Type B pancreatic cell (in vitro differentiated cells): ENCODE data around the gene SMAD6. TPM values are rescaled to one million over a fixed set of nuclear protein-coding genes. Genes with fewer than 3 reads are reported as not detected.

ENCODE experiments used
- DNase-seq: peaks from one replicate; pipeline ENCODE4 v3.0.0; 2021; ENCODE audit warnings: mixed read lengths; ENCODE audit not compliant: unreplicated experiment; ENCODE audit errors: extremely low spot score
- H3K27ac Mint-ChIP-seq: 2 replicates; pipeline ENCODE4 v1.8.0; 2021; ENCODE audit warnings: mild to moderate bottlenecking, mixed read lengths
- H3K27me3 Mint-ChIP-seq: 2 replicates; pipeline ENCODE4 v1.8.0; 2021; ENCODE audit warnings: mixed read lengths
- H3K36me3 Mint-ChIP-seq: 2 replicates; pipeline ENCODE4 v1.8.0; 2021; ENCODE audit warnings: mixed read lengths
- H3K4me1 Mint-ChIP-seq: one replicate; pipeline ENCODE4 v1.8.0; 2021; ENCODE audit warnings: mixed read lengths; ENCODE audit not compliant: unreplicated experiment
- H3K4me3 Mint-ChIP-seq: 2 replicates; pipeline ENCODE4 v1.8.0; 2021; ENCODE audit warnings: mild to moderate bottlenecking, mixed read lengths
- H3K9me3 Mint-ChIP-seq: 2 replicates; pipeline ENCODE4 v1.8.0; 2021; ENCODE audit warnings: mixed read lengths
- CTCF ChIP-seq: fragments of 200-600 bp; sonication (generic); conservative IDR thresholded peaks from 2 replicates; pipeline ENCODE4 v1.5.0; 2021; ENCODE audit warnings: antibody characterized with exemption, mild to moderate bottlenecking
- total RNA-seq: library from RNA; stranded (reverse); gene quantifications from 2 replicates; pipeline ENCODE4 v1.2.1, GENCODE V29; 2021; ENCODE audit warnings: low replicate concordance

SMAD6 gene
- total RNA-seq, 1 donor from 2014 or later: 31.7 TPM

- Mint-ChIP-seq H3K36me3 (no peaks in the 10 kb centered on the region), H3K27me3 (no peaks in the 10 kb centered on the region), H3K27ac (peak overlapping the region; percentile 31), H3K4me1 (peaks cover 25% of the 10 kb centered on the region), H3K9me3 (no peaks in the 10 kb centered on the region), H3K4me3 (no peak overlapping the region)
- DNase-seq: no peak
- peak; percentile 61 for TF ChIP-seq CTCF
Measured at GRCh38 chr15:66789029-66790025, 87.3 kb downstream of the SMAD6 start.

GRCh38 chr15:66795851-66796250, 93.8 kb downstream of the SMAD6 start:
- TF ChIP-seq CTCF: no peak
- Mint-ChIP-seq H3K27ac (peak overlapping the region; percentile 52), H3K27me3 (no peaks in the 10 kb centered on the region), H3K9me3 (peaks cover 6% of the 10 kb centered on the region), H3K4me3 (no peak overlapping the region), H3K36me3 (no peaks in the 10 kb centered on the region), H3K4me1 (peaks cover 11% of the 10 kb centered on the region)
- DNase-seq: no peak

GRCh38 chr15:66796343-66796742, 94.3 kb downstream of the SMAD6 start:
- no peak for TF ChIP-seq CTCF
- H3K4me3 Mint-ChIP-seq: no peak overlapping the region
- peaks cover 6% of the 10 kb centered on the region for H3K9me3 Mint-ChIP-seq
- no peaks in the 10 kb centered on the region for H3K36me3 Mint-ChIP-seq
- DNase-seq: no peak
- H3K4me1 Mint-ChIP-seq: peaks cover 14% of the 10 kb centered on the region
- H3K27ac Mint-ChIP-seq: peak overlapping the region; percentile 52
- H3K27me3 Mint-ChIP-seq: no peaks in the 10 kb centered on the region

GRCh38 chr15:66797921-66798320, 95.9 kb downstream of the SMAD6 start:
- no peak for TF ChIP-seq CTCF
- peaks cover 24% of the 10 kb centered on the region for H3K4me1 Mint-ChIP-seq
- H3K27me3 Mint-ChIP-seq: no peaks in the 10 kb centered on the region
- no peak overlapping the region for H3K4me3 Mint-ChIP-seq
- no peak for DNase-seq
- H3K36me3 Mint-ChIP-seq: no peaks in the 10 kb centered on the region
- no peak overlapping the region for H3K27ac Mint-ChIP-seq
- H3K9me3 Mint-ChIP-seq: peaks cover 6% of the 10 kb centered on the region

- H3K4me3 Mint-ChIP-seq: no peak overlapping the region
- H3K36me3 Mint-ChIP-seq: no peaks in the 10 kb centered on the region
- no peak for TF ChIP-seq CTCF
- H3K9me3 Mint-ChIP-seq: peaks cover 6% of the 10 kb centered on the region
- DNase-seq: no peak
- peaks cover 28% of the 10 kb centered on the region for H3K4me1 Mint-ChIP-seq
- H3K27me3 Mint-ChIP-seq: no peaks in the 10 kb centered on the region
- H3K27ac Mint-ChIP-seq: peak overlapping the region; percentile 67
Measured at GRCh38 chr15:66798426-66799061, 96.5 kb downstream of the SMAD6 start.
